HS-5 (cell line): Measurements from ENCODE around the gene FAM24A.
"Not testable (repeated sequence)": the region's sequence is repeated elsewhere in the genome, so short reads cannot be mapped to it uniquely, and the experiment has no call there.

Source experiments
- DNase-seq: peaks from one replicate; pipeline ENCODE4 v3.0.0-alpha.2; 2012; ENCODE audit warnings: low read depth

Gene FAM24A, protein sequence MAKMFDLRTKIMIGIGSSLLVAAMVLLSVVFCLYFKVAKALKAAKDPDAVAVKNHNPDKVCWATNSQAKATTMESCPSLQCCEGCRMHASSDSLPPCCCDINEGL

DNA sequence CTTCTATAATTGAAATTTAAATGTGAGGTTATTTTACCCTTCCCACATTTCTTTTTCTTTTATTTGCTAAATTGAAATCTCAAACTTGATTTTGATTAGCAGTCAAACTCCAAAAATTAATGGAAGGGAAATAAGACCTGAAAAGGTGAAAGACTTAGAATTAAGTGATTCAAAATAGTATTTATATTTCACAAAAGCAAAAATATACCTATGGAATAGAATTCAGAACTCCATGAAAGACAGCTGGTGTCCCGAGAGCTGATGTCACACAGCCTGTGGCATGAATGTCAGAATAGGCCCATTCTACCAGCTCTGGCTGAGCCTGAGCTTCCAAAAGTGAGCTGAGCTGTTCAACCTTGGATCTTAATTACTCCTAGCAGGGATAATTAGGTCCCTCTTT is at the start of gene FAM24A:
TSS of gene FAM24A (plus strand) at position 301 of the 400 bp plus-strand sequence. CDS start 1,025 bp downstream, outside the sequence.
- DNase-seq = no peak

DNA sequence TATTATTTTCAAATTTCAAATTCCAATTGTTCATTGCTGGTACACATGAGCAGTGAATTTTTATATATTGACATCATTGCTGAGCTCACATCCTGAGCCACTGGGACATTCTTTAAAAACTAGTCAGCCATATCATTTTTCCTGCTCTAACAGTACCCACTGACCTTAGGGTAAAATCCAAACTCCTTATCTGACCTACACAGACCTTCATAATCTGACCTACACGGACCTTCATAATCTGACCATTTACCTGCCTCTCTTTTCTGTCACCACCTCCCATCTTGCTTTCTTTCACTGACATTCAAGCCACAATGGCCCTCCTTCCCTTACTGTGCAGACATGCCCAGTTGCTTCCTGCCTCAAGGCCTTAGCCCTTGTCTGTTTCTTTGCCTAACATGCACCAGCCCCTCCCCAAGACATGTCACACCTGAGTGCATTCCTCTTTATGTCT is 48.7 kb upstream of the FAM24A start:
- no peak for DNase-seq

DNA sequence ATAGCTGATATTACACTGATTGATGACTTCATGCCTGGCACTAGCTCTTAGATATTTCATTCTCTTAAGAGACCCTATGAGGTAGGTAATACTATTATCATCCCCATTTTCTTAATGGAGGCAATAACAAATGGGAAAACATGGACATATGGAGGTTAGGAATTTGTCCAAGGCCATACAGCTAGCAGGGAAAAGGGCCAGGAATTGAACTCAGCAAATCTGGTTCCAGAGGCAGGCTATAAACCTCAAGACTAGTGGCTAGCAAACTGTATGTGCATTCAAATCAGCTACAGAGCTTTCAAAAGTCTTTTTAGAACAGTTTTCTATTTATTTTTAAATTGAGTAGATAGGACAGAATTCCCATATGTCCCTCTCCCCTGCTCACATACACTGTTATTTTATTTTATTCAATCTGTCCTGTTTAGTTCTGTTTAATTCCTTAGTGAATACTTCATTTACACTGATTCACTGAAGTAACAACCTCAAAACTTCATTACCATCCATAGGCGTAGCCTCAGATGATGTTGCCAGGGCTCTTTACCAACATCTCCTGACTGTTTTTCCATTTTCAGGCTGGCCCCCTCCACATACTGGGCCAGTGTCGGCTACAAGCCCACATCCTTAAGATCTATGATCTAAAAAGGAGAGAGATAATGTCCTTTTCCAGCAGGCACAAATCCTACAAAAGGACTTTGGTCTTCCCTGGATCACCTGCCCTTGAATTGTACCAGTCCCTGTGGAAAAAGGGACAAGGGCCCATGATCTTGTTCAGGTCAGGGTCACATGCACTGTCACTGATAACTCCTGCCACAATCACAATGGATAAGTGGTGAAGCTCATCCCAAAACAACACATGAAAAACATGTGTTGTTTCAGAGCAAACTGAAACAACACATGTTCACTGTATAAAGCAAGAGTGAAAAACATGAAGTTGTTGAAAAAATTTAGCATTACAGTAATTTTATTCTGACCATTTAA is 46.9 kb upstream of the FAM24A start:
- no peak for DNase-seq

DNA sequence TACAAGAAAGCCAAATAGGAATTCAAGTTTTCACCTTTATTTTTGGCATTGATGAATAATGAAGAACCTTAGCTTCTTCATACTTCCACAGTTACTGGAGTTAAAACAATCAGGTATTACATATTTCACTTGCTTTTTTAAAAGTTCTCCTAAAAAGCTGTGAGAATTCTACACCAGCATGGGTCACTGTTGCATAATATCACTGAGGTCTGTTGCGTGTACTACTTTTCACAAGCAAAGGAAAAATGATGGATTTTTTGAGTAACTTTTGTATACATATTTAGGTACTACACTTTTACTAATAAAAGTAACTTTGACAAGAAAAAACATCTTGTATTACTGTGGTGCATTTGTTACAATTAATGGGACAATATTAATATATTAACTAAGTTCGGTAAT is 46.2 kb upstream of the FAM24A start:
- DNase-seq = no peak

DNA sequence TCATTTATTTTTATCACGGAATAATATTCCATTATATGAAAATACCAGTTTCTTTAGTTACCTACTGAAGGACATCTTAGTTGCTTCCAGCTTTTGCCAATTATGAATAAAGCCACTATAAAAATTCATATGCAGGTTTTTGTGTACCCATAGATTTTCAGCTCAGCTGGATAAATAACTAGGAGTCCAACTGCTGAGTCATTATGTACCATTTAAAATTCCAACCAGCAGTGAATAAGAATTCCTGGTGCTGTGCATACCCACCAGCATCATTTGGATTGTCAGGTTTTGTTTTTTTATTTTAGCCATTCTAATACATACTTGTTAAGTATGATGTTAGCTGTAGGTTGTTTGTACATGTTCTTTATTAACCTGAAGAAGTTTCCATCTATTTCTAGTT is 45.5 kb upstream of the FAM24A start:
- DNase-seq = no peak

DNA sequence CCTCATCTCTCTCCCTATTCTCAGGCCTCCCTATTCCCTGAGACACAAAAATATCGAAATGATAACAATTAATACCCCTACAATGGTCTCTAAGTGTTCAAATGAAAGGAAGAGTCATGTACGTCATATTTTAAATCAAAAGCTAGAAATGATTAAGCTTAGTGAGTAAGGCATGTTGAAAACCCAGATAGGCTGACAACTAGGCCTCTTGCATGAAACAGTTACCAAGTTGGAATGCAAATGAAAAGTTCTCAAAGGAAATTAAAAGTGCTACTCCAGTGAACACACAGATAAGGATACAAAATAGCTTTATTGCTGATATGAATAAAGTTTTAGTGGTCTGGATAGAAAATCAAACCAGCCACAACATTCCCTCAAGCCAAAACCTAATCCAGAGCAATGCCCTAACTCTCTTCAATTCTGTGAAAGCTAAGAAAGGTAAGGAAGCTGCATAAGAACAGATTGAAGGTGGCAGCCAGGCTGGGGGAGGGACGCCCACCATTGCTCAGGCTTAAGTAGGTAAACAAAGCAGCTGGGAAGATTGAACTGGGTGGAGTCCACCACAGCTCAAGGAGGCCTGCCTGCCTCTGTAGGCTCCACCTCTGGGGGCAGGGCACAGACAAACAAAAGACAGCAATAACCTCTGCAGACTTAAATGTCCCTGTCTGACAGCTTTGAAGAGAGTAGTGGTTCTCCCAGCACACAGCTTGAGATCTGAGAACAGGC is 43.5 kb upstream of the FAM24A start:
- DNase-seq = not testable (repeated sequence)

DNA sequence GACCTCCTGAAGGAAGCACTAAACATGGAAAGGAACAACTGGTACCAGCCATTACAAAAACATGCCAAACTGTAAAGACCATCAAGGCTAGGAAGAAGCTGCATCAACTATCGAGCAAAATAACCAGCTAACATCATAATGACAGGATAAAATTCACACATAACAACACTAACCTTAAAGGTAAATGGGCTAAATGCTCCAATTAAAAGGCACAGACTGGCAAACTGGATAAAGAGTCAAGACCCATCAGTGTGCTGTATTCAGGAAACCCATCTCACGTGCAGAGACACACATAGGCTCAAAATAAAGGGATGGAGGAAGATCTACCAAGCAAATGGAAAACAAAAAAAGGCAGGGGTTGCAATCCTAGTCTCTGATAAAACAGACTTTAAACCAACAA is 41.6 kb upstream of the FAM24A start:
- DNase-seq = not testable (repeated sequence)

DNA sequence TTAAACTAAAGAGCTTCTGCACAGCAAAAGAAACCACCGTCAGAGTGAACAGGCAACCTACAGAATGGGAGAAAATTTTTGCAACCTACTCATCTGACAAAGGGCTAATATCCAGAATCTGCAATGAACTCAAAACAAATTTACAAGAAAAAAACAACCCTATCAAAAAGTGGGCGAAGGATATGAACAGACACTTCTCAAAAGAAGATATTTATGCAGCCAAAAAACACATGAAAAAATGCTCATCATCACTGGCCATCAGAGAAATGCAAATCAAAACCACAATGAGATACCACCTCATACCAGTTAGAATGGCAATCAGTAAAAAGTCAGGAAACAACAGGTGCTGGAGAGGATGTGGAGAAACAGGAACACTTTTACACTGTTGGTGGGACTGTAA is 38.5 kb upstream of the FAM24A start:
- DNase-seq = not testable (repeated sequence)

DNA sequence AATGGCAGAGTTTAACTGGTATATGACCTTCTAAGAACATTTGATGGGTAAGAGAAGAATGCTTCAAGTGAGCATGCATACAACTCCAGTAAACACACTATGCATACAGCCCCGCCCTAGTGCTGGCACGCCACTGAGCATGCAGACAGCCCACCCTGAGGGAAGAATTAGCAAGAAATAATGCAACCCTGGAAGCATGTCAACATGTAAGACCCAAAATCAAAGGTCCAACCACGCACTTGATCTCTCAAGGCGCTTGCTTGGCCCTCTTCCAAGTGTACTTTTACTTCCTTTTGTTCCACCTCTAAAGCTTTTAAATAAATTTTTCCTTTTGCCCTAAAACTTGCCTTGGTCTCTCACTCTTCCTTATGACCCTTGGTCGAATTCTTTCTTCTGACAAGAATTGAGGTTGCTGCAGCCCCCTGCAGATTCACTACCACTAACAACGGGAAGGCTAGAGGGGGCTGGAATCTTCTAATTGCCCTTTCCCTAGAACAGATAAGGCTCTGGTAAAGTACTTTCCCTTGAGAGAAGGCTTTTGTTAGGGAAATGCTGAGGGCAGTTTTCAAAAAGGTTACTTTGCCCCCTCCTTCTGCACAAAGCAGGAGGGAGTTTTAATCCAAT is 34.5 kb upstream of the FAM24A start:
- DNase-seq = no peak

DNA sequence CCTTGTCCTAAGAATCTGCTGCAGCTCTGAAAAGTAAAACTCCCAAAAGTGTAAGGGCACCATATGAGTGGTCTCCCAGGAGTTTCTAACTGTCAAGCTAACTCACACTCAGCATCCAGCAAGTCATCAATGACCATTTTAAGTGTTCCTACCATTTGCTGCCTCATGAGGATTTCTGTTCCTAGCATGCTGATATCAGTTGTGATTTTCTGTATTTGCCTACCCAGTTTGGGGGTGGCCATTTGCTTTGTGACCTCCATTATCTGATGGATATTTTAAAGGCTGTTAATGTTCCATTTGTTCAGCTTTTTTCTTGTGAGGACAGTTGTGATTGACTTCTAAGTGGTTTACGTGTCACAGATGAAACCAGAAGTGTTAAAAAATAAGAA is 33.9 kb upstream of the FAM24A start:
- DNase-seq = no peak

DNA sequence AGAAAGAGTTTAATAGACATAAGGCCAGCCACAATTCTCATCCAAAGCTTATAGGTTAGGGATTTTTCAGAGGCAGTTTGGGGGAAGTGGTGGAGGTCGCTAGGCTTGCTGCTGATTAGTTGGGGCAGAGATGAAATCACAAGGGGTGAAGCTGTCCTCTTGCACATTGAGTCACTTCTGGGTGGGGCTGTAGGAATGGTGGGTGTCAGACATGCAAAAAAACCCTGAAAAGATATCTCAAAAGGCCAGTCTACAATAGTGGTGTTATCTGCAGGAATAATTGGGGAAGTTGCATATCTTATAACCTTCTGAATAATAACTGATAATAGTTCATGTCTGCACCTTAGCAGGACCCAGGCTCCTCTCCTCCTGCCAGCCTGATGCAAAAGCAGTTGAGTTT is 33.1 kb upstream of the FAM24A start:
- DNase-seq = no peak

DNA sequence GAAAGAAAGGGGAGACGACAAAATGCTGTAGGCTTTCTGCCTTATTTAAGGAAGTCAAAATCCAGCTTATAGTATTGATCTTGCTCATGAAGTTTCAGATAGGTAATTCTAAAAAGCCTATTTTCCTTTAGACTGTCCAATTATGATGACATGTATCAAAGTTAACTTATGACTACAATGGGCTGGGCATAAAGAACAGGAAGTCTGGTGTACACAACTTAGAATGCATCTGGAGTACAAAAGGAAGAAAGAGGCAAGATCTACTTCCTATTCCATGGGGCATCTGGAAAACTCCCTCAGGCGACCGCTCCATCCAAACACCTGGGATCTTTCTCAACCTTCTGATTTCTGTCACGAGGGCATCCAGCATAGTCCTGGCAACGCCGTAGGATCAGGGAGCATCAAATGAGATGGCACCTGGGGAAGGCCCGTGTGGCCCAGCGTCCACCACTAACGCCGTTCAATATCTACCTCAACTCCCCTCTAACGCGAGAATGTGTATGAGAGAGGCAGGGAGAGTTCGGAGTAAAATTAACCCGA is 31.5 kb upstream of the FAM24A start:
- no peak for DNase-seq

DNA sequence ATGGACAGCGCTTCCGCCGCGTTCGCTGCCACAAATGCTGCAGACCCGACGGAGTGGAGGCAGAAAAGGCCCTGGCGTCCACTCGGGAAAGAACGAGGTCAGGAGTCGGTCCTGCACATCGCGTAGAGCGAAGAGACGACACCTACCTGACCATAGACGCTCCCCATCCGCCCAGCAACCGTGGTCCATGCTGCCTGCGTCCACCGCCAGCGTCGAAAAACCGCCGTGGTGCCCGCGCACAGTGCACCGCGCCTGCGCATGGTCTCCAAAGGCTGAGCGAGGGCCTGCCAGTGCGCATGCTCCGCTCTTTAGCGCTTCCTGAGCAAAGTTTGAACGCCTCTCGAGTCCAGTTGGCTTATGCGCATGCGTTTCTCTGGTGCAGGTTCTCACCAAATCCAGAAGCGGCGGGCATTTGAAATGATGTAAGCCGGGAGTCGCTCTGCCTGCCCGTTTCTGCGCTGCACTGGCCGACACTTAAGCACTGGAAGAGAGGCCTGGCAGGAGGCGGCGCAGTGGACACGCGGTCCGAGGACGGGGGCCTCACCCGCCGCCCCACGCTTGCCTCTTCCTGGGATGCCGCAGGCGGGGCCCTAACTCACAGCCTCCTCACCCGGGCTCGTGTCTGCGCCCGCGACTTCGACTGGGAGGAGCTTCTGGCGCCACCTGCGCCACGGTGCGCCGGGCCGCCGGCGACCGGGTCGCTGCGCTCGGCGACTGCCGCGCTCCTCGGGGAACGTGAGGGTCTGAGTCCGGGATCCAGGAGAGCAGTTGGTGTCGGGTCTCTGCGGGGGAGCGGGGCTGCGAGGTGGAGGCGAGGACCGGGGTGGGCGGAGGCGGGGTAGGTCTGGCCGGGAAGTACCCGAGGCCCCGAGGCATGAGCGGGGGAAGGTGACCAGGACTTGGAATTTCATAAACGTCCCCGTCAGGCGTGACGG is 30.8 kb upstream of the FAM24A start, which contains the start of gene FAM24B:
TSS of gene FAM24B (minus strand) at position 243 of the 935 bp plus-strand sequence. CDS start 29,066 bp downstream, outside the sequence.
- DNase-seq = peak; percentile 95

DNA sequence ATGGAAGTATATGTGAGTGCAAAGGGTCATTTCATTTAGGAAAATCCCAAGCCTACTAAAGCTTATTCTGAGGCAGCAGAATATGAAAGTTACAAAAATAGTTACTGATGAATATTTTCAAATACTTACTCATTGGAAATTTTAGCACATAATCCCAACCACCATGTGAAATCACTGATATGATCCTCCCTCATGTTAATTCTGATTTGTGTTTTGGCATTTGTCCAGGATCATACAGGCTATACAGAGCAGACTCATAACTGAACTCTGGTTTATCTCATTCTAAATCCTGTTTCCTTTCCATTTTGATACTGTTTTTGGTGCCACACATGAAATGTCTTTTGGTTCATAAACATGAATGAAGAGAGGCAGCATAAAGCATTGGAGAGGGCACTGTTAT is 27.6 kb upstream of the FAM24A start:
- DNase-seq = no peak

DNA sequence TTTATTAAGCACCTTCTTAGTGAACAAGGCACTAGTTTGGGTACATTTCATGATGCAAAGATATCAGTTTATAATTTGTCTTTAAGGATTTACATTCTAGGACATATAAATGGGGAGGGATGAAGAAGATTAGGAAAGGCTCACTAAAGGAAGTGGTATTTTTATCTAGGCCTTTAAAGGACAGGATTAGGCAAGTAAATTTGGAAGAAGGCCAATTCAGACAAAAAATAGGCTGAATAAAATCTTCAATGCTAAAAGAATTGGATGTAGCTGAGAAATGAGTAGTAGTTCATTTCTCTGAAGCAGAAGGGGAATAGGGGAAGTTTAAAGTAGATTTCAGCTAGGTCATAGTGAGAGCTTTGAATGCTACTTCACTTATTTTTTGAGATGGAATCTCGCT is 26.2 kb upstream of the FAM24A start:
- no peak for DNase-seq

DNA sequence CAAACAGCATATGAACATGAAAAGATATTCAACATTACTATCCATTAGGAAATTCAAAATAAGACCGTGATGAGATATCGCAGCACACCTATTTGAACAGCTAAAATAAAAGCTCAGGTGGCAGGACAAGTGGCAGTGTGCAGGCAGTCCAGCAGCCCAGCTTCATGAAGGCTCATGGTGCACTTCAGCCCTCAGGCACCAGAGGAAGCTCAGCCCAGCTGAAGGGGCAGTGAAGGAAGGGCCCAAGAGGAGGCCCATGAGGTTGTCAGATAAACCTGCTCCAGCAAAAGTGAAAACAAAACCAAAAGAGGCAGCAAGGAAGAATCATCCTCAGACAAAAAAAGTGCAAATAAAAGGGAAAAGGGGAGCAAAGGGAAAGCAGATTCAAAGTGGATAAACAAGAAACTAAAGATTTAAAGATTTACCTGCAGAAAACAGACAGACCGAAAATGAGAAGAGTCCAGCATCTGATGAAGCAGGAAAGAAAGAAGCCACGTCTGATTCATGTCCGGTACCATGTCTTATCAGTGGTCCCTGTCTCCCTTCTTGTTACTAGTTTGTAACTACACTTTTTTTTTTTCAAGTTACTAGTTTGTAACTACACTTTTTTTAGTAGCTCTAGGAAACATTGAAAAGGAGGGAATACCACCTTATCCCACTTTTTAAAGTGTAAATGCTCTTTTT is 16.0 kb upstream of the FAM24A start:
- no peak for DNase-seq

DNA sequence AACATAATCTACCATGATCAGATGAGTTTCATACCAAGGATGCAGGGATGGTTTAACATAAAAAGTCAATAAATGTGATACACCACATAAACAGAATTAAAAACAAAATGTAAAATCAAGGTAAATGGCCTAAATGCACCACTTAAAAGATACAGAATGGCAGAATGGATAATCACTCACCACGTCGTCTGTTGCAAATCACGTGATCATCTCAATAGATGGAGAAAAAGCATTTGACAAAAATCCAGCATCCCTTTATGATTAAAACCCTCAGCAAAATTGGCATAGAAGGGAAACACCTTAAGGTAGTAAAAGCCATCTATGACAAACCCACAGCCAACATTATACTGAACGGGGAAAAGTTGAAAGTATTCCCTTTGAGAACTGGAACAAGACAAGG is 6.5 kb upstream of the FAM24A start:
- DNase-seq = not testable (repeated sequence)

DNA sequence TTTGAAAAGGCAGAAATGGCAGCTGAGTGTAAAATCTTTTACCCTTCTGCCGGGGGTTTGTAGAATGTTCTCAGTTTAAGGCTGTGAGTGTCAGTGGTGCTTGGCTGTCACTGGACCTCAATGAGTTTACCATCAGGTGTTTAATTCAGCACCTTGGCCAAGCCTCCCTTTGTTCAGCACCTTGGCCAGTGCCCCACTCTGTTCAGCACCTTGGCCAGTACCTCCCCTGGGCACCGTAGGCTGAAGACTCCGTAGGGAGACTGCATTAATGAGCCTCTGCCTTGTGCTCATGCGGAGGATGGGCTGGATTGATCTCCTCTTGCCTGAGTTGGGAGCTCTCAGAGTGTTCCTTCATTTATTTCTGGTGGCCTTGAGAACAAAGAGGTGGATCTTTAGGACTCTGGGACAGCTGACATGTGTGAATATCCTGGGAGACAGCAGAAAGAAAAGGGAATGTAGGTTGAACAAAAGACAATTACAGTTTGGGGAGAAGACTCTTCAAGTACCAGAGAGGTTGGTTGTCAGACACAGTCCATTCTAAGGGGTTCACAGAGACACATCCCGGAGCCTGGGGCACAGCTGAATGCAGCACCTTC is 1.6 kb downstream of the FAM24A start:
- no peak for DNase-seq

DNA sequence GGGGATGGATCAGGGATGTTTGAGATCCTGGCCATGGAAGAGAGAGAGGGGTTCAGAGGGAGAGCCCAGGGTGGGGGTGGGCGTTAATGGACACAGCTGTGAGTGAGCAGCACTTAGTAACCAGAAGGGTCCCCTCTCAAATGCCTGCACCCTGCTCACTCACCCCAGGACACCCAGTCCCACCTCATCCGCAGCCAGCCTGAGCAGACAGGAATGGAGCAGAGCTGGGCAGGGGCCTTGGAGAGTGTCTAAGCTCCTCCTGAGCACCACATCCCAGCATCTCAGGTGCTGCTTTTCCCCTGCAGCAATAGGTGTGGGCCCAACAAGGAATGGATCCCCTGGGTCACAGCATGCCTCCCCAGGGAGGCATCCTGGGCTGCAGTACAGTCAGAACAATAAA is 5.3 kb downstream of the FAM24A start:
- DNase-seq = no peak

DNA sequence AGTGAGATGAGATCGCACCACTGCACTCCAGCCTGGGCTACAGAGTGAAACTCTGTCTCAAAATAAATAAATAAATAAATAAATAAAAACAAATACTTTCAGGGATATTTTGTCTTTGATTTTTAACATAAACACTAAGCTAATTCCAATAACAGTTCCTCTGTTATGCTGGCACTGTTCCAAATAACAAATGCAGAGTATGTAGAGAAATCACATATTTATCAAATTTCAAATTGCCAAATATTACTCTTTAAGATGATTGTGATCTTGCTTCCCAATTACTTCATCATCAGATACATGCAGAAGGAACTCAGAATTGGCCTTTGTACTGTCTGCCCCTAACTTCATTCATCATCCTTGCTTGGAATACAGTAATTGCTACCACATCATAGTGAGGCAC is 19.7 kb downstream of the FAM24A start:
- DNase-seq = no peak
